Measurements from ENCODE around the gene MEAK7. TPM values are rescaled to one million over a fixed set of nuclear protein-coding genes. Genes with fewer than 3 reads are reported as not detected.

Gene MEAK7
- total RNA-seq, 2 donors from 2014 or later, result 14.0 to 16.7 TPM

GRCh38 chr16:84481051-84481735, 23.3 kb downstream of the MEAK7 start:
- peak; percentile 73 for DNase-seq (ENCODE audit: low spot score)
- intact Hi-C loops (cut with DNase I), result loop anchor here in 1 of 2 donors (5.0 kb wide), 1 partner anchor 204 kb away; no protein-coding TSS in a partner anchor

DNA sequence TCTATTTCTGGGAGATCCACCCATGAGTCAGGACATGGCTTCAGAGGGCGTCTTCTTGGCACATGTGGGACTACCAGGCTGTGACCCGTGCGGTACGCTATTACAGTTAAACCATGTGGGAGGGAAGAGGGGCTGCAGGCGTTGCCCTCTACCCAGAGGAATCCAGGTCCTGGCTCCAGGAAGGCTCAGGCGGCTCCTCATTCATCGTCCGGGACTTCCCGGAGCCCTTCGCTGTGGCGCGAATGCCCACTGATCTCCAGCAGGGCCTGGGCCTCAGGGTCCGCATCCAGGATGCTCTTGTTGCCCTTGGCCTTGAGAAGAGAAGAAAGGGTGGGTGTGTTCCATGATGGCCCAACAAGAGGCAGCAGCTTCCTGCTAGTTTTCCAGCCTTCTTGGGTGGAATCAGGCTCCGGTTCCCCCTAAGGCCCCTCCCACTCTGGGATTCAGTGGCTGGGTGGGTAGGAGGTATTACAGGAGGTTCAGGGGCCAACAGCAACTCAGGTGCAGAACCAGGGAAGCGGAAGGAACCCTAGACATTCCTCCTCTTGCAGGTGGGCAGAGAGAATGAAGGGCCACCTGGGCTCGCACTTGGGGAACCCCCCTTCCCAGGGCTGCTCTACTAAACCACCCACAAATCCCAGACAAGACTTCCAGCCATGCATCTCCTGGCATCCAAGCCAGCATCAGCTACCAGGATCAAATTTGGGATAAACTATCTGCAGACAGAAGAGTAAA, 24.6 kb downstream of the MEAK7 start:
- intact Hi-C loops (cut with DNase I), result loop anchor here in 1 of 2 donors (5.0 kb wide), 1 partner anchor 203 kb away; no protein-coding TSS in a partner anchor
- peak; percentile 46 for DNase-seq (ENCODE audit: low spot score)

- DNase-seq (ENCODE audit: low spot score), result peak; percentile 66
- intact Hi-C loops (cut with DNase I), result no loop called here
Observed at GRCh38 chr16:84478172-84478947, 26.1 kb downstream of the MEAK7 start.

GRCh38 chr16:84477661-84478060, 26.8 kb downstream of the MEAK7 start:
- DNase-seq (ENCODE audit: low spot score), result peak; percentile 45
- intact Hi-C loops (cut with DNase I), result no loop called here

- peak; percentile 44 for DNase-seq (ENCODE audit: low spot score)
- intact Hi-C loops (cut with DNase I), result no loop called here
Observed at GRCh38 chr16:84476401-84476800, 28.1 kb downstream of the MEAK7 start.

- peak; percentile 23 for DNase-seq (ENCODE audit: low spot score)
- intact Hi-C loops (cut with DNase I), result no loop called here
Observed at GRCh38 chr16:84475643-84476240, 28.7 kb downstream of the MEAK7 start.

DNA sequence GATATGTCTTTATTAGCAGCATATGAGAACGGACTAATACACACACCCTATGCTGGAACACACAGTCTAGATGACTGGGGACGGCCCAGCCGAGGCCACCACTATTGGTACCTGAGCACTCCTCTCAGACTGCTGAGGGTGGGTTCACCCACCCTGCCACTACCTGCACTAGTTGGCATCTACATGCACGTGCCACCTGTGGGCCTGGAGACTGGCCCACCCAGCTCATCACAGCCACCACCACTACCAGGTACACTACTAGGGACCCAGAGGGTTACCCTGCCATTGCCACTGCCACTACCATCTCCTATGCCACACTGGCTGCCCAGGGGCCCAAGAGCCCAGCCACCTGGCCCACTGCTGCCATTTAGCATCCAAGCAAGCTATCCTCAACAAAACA, 32.5 kb downstream of the MEAK7 start:
- intact Hi-C loops (cut with DNase I), result no loop called here

DNA sequence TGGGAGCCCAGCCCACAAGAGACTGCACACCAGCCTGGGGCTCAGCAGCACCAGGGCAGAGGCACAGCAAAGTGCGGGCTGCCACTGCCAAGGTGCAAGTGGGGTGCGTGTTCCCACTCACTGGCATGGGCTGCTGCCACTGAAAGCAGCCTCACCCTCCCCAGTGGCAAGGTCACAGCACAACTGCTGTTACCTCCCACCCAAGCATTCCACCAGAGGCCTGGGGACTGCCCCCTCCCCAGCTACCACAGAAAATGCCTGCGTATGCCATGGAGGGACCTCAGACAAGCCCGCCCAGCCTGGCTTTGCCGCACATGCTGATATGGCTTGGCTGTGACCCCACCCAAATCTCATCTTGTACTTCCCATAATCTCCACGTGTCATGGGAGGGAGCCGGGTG, 33.1 kb downstream of the MEAK7 start:
- intact Hi-C loops (cut with DNase I), result no loop called here
- peak; percentile 61 for DNase-seq (ENCODE audit: low spot score)

More for the DNA sequence above, 32.5 kb downstream of the MEAK7 start:
- peak; percentile 55 for DNase-seq (ENCODE audit: low spot score)

DNA sequence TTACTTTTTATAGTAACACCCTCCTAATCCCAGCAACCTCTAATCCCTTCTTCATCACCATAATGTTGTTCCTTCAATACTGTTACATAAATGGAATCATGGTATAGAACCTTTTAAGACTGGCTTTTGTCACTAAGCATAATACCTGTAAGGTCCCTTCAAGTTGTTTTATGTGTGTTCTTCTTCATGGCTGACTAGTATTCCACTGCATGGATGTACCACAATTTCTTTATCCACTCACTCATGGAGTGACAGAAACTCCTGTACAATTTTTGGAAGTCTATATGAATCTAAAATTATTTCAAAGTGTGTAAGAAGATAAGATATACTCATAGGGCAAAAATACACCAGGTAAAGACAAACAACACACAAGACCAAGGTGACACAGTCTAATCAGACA, 36.8 kb downstream of the MEAK7 start:
- no peak for DNase-seq (ENCODE audit: low spot score)
- intact Hi-C loops (cut with DNase I), result no loop called here

- DNase-seq (ENCODE audit: low spot score), result no peak
- intact Hi-C loops (cut with DNase I), result no loop called here
Observed at GRCh38 chr16:84467256-84467655, 37.2 kb downstream of the MEAK7 start.

GRCh38 chr16:84466692-84467091, 37.8 kb downstream of the MEAK7 start:
- no peak for DNase-seq (ENCODE audit: low spot score)
- intact Hi-C loops (cut with DNase I), result no loop called here

GRCh38 chr16:84465154-84465553, 39.3 kb downstream of the MEAK7 start:
- no peak for DNase-seq (ENCODE audit: low spot score)
- intact Hi-C loops (cut with DNase I), result no loop called here

- intact Hi-C loops (cut with DNase I), result no loop called here
- DNase-seq (ENCODE audit: low spot score), result no peak
Observed at GRCh38 chr16:84464116-84464515, 40.3 kb downstream of the MEAK7 start.

DNA sequence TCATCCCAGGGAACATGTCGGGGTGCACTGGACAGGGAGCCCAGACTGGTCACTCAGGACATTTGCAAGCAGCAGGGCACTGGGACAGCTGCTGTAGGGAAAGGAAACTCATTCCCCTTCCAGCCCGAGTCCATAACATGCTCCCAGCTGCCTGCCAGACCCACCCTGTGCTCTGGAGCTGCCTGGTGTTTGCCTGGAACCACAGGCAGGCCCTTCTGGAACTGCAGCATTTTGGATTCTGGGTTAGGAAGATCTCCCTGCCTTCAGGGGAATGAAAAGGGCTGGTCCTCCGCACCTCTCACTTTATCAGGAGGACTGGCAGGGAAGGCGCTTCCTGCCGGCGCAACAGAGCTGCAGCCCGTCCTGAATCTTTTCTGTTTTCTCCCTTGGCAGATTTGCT, 41.2 kb downstream of the MEAK7 start:
- DNase-seq (ENCODE audit: low spot score), result peak; percentile 74
- intact Hi-C loops (cut with DNase I), result no loop called here

DNA sequence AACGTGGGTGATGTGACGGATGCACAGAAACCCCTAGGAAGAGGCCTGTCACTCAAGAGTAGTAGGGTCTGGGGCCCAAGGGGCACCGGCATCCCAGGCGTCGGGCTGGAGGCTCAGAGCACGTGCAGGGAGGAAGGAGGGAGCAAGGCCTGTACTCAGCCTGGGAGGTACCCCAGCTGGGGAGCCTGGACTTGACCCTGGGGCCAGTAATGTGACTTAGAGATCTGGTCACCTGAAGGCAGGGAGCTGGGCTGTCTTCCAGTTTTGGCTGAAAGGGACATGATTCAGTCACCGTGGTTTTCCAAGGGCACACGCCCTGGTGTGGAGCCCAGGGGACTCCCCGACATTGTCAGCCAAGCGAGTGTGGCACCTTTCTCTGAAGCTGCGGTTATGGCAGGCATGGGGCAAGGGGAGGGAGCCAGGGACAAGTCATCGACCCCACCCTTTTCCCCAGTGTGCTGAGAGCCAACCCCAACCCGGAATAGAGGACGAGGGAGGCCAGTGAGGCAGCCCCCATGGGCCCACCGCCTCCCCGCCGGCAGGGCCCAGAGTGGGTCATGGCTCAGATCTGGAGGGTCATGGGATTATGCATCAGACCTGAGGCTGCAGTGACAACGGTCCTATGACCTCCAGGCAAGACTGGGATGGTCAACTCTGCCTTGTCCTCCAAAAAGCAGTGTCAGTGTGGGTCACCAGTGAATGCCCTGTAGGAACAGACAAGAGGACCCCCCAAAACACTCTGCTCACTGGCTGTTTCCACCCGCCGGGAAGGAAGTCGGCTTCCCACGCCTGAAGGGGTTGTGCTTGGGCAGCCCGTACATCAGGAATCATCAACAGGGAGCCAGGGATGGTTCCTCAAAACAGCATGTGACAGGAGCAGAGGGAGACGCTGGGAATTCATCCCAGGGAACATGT, 41.9 kb downstream of the MEAK7 start:
- intact Hi-C loops (cut with DNase I), result no loop called here
- DNase-seq (ENCODE audit: low spot score), result peak; percentile 64

GRCh38 chr16:84461413-84462295, 42.8 kb downstream of the MEAK7 start:
- DNase-seq (ENCODE audit: low spot score), result peak; percentile 76
- intact Hi-C loops (cut with DNase I), result no loop called here

GRCh38 chr16:84461029-84461412, 43.4 kb downstream of the MEAK7 start:
- peak; percentile 63 for DNase-seq (ENCODE audit: low spot score)
- intact Hi-C loops (cut with DNase I), result no loop called here
